GM12875 (cell line): Measurements from ENCODE around the gene TRERF1.

Experiments used
- H3K4me3 ChIP-seq: one replicate; pipeline ENCODE4 v1.5.1; 2011; ENCODE audit warnings: low read depth, low read length, control low read depth
- CTCF ChIP-seq: IDR thresholded peaks from 2 replicates; pipeline ENCODE4 v1.5.1; 2011; ENCODE audit warnings: low read depth, mild to moderate bottlenecking, control low read depth, inconsistent platforms, low read length, moderate library complexity, borderline replicate concordance; ENCODE audit not compliant: insufficient read depth

TRERF1 gene, protein sequence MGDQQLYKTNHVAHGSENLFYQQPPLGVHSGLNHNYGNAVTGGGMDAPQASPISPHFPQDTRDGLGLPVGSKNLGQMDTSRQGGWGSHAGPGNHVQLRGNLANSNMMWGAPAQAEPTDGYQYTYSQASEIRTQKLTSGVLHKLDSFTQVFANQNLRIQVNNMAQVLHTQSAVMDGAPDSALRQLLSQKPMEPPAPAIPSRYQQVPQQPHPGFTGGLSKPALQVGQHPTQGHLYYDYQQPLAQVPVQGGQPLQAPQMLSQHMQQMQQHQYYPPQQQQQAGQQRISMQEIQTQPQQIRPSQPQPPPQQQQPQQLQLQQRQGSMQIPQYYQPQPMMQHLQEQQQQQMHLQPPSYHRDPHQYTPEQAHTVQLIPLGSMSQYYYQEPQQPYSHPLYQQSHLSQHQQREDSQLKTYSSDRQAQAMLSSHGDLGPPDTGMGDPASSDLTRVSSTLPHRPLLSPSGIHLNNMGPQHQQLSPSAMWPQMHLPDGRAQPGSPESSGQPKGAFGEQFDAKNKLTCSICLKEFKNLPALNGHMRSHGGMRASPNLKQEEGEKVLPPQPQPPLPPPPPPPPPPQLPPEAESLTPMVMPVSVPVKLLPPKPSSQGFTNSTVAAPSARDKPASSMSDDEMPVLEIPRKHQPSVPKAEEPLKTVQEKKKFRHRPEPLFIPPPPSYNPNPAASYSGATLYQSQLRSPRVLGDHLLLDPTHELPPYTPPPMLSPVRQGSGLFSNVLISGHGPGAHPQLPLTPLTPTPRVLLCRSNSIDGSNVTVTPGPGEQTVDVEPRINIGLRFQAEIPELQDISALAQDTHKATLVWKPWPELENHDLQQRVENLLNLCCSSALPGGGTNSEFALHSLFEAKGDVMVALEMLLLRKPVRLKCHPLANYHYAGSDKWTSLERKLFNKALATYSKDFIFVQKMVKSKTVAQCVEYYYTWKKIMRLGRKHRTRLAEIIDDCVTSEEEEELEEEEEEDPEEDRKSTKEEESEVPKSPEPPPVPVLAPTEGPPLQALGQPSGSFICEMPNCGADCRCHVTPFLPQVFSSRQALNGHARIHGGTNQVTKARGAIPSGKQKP (N-terminal part only)

GRCh38 chr6:42451333-42452170 is at the start of gene TRERF1:
Gene TRERF1 (minus strand): TSS chr6:42451926. CDS start chr6:42269590, 182,336 bp downstream.
- H3K4me3 ChIP-seq: peak within 1 kb of the TSS; percentile 83
- no peak for TF ChIP-seq CTCF

- H3K4me3 ChIP-seq: no peak overlapping the region
- TF ChIP-seq CTCF: no peak
Measured at GRCh38 chr6:42498473-42499128, 46.9 kb upstream of the TRERF1 start.

GRCh38 chr6:42493914-42494539 is 42.3 kb upstream of the TRERF1 start:
- H3K4me3 ChIP-seq: no peak overlapping the region

GRCh38 chr6:42488129-42488528 is 36.4 kb upstream of the TRERF1 start:
- no peak for TF ChIP-seq CTCF
- H3K4me3 ChIP-seq: no peak overlapping the region

More at GRCh38 chr6:42493914-42494539, 42.3 kb upstream of the TRERF1 start:
- no peak for TF ChIP-seq CTCF

GRCh38 chr6:42484261-42484660 is 32.5 kb upstream of the TRERF1 start:
- no peak overlapping the region for H3K4me3 ChIP-seq
- no peak for TF ChIP-seq CTCF

DNA sequence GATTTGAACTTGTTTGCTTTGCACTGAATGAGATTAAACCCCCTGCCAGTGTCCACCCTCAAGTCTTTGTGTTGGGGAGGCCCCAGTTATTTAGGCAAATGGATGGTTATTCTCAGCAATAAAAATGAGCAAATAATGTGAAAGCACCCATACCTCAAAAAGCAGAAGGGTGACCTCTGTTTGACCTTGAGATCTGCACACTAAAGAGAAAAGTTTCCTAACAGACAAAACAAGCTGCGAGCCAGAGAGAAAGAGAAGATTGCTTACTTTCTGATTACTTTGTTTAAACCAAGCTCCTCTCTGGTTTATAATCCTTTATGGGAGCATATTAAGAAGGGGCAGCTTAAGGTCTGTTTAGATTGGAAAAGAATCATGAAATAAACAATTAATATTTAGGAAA is 30.4 kb upstream of the TRERF1 start:
- TF ChIP-seq CTCF: no peak
- H3K4me3 ChIP-seq: no peak overlapping the region
